ENCODE results near the gene GULP1. TPM values are rescaled to one million over a fixed set of nuclear protein-coding genes. Genes with fewer than 3 reads are reported as not detected.

GULP1 gene
- total RNA-seq, 1 experiment from 2014 or later: 7.8 TPM

DNA sequence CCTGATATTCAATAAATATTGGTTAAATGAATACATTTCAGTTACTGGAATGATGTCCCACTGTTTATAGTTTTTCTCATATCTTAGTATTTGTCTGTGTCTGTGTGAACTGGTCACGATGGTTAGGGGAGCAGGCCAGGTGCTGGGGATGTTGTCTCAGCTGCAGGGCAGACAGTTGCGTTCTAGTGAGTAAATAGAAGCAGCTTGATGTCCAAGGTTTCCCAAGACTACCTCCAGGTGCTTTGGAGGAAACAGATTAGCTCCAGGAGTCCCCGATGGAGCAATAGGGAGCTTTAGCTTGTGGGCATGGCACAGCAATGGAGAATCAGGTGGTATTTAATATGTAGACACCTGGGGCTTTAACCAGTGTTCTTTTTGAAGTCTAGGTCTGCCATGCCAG is 75.5 kb downstream of the GULP1 start:
- no peak for DNase-seq (ENCODE audit: low spot score)

DNA sequence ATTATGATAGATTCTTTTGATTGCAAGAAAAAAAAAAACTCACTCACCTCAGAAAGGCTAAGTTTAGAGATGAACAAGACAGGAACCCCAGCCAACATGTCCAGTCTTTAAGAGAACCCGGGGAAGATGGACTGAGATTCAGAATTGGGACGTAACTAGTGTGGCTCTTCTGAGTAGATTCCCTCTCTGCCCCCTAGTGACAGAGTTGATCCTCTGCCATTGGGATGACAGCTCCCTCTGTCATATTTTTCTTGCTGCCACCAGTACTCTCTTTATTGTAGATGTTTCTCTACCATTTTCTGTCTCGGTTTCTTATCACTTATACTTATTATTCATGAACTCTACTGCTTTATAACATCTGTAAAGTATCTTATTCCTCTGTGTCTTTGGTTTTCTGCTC is 77.7 kb downstream of the GULP1 start:
- DNase-seq (ENCODE audit: low spot score): peak; percentile 73

GRCh38 chr2:188378371-188378950 is 86.8 kb downstream of the GULP1 start:
- no peak for DNase-seq (ENCODE audit: low spot score)

DNA sequence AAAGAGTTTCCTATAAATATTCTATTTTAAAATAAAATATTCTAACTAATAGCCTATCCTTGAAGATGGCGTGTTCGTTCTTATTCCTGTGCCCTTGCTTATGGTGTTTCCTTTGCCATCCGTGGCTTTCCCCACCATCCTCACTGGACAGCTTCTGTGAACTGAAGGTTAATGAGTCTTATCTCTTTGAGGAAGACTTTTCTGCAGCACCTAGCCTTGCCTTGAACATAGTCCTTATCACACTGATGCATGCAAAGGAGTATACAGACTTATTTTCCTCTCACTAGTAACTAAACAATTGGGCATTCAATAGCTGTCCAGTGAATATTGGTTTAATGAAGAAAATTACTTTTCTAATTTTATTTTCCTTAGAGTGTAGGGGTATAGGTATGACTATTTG is 88.1 kb downstream of the GULP1 start:
- DNase-seq (ENCODE audit: low spot score): no peak

DNA sequence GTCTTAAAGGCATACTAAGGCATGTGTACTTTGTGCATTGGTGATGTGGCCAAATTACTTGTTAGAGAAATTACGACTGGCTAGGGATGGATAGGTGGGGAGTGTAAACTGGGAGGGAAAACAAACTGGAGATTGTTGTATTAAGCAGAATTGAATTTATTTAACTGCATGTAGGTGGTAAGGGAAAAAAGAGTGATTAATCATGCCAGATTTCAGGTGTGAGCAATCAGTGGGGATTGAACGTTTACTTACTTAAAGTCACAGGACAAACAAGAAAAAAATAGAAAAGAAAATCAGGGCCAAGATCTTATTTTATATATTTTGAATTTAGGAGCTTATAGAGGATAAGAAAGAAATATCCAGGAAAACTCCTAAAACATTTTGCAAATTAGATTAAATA is 88.6 kb downstream of the GULP1 start:
- peak; percentile 29 for DNase-seq (ENCODE audit: low spot score)

GRCh38 chr2:188381614-188382013 is 89.9 kb downstream of the GULP1 start:
- DNase-seq (ENCODE audit: low spot score): peak; percentile 76

GRCh38 chr2:188382107-188382506 is 90.4 kb downstream of the GULP1 start:
- no peak for DNase-seq (ENCODE audit: low spot score)

DNA sequence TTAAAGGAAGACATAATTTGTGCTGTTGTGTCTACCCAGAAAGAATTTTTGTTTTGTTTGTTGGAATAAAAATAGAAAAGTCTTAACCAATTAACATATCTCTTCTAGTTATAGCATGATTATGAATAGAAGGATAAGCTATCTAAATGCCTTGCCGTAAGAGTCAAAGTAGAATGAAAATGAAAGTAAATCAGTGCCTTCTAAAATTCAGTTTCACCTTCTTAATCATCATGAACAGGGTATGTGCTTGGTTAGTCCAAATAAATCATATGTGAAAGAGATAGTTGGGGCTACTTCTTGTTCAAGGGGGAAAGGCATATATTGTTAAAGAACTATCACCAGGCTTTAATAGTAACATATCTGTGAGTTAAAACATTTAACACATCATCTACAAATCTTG is 91.5 kb downstream of the GULP1 start:
- no peak for DNase-seq (ENCODE audit: low spot score)

- DNase-seq (ENCODE audit: low spot score): no peak
Measured at GRCh38 chr2:188385857-188386256, 94.2 kb downstream of the GULP1 start.

DNA sequence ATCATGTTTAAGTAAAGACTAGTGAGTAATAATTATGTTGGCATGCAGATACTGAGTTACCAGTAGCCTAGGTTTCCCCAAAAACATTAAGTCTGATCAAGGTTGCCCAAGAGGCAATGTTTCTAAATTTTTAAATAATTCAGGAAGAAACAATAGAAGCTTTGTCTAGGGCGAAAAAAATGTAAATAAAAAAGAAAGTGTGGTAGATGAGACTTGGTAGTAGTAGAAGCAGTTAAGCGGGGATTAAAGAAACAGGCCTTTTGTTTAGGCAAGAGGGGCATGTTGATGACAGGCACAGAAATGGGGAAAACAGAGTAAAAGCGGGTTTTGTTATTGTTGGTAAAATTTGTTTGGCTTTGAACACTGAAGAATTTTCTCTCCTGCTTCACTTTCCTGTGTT is 97.2 kb downstream of the GULP1 start:
- DNase-seq (ENCODE audit: low spot score): no peak

DNA sequence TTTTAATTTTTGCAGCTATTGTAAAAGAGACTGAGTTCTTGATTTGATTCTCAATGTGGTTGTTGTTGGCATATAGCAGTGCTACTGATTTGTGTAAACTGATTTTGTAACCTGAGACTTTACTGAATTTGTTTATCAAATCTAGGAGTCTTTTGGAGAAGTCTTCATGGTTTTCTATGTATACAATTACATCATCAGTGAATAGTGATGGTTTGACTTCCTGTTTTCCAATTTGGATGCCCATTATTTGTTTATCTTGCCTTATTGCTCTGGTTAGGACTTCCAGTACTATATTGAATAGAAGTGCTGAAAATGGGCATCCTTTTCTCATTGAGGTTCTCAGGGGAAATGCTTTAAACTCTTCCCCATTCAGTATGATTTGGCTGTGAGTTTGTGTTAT is 99.7 kb downstream of the GULP1 start:
- no peak for DNase-seq (ENCODE audit: low spot score)

- DNase-seq (ENCODE audit: low spot score): no peak
Measured at GRCh38 chr2:188394931-188395472, 103.3 kb downstream of the GULP1 start.

- DNase-seq (ENCODE audit: low spot score): no peak
Measured at GRCh38 chr2:188395903-188396689, 104.4 kb downstream of the GULP1 start.

DNA sequence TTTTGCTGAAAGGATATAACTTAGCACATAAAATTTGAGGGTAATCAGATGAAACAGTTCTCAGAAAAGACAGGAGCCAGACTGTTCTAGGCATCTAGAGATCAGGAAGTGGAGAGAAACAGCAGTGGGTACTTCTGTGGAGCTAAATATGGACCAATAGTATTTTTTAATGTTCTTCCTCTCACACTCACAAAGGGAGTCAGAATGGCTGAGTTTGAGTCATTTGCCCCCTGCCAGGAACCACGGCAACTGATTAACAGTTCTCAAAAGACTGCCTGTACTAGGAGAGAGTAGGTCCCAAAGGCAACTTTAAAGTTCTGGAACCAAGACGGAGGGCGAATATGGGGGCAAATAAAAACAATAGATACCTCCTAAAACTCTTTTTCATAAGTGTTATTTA is 107.5 kb downstream of the GULP1 start:
- no peak for DNase-seq (ENCODE audit: low spot score)

GRCh38 chr2:188403676-188404075 is 112.0 kb downstream of the GULP1 start:
- no peak for DNase-seq (ENCODE audit: low spot score)

- DNase-seq (ENCODE audit: low spot score): no peak
Measured at GRCh38 chr2:188404341-188405004, 112.8 kb downstream of the GULP1 start.

GRCh38 chr2:188406414-188406813 is 114.7 kb downstream of the GULP1 start:
- DNase-seq (ENCODE audit: low spot score): no peak

GRCh38 chr2:188410504-188411235 is 119.0 kb downstream of the GULP1 start:
- DNase-seq (ENCODE audit: low spot score): no peak

DNA sequence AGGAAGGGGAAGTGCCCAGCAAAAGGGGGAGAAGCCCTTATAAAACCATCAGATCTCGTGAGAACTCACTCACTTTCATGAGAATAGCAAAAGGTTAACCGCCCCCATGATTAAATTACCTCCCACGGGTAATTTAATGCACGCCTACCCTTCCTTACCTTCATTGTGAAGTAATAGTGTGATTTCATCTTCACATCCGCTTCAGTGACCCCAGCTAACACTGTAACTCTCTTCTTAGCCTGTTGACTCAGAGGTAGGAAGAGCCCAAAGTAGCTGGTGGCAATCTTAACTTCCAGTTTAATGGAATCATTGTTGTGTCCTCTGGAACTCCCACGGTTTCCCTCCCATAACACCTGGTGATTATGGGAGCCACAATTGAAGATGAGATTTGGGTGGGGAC is 120.5 kb downstream of the GULP1 start:
- DNase-seq (ENCODE audit: low spot score): no peak

GRCh38 chr2:188414411-188414810 is 122.7 kb downstream of the GULP1 start:
- no peak for DNase-seq (ENCODE audit: low spot score)

- no peak for DNase-seq (ENCODE audit: low spot score)
Measured at GRCh38 chr2:188414869-188415753, 123.4 kb downstream of the GULP1 start.

All from HT-29 (cell line).